WERI-Rb-1 (cell line): Measurements from ENCODE around the gene TMEM187.
A peak's percentile ranks its signal among the peaks of the same experiment; 100 is the strongest.

Experiments
- DNase-seq: peaks from one replicate; pipeline ENCODE4 v3.0.0-alpha.2; 2020
- H3K27ac ChIP-seq: fragments of 250-450 bp; sonication (Bioruptor Pico); 2 replicates; pipeline ENCODE4 v1.5.1; 2020; ENCODE audit warnings: mild to moderate bottlenecking, moderate library complexity
- H3K27me3 ChIP-seq: fragments of 250-450 bp; sonication (Bioruptor Pico); 2 replicates; pipeline ENCODE4 v1.5.1; 2021; ENCODE audit warnings: mild to moderate bottlenecking, low read depth, moderate library complexity; ENCODE audit not compliant: insufficient read depth, severe bottlenecking
- H3K36me3 ChIP-seq: fragments of 250-450 bp; sonication (Bioruptor Pico); 2 replicates; pipeline ENCODE4 v1.5.1; 2020; ENCODE audit warnings: mild to moderate bottlenecking, moderate library complexity
- H3K4me3 ChIP-seq: 2 replicates; pipeline ENCODE4 v1.5.1; 2011; ENCODE audit warnings: low read depth, mild to moderate bottlenecking, control low read depth, low read length
- H3K9me3 ChIP-seq: fragments of 250-450 bp; sonication (Bioruptor Pico); 2 replicates; pipeline ENCODE4 v1.5.1; 2021; ENCODE audit warnings: mild to moderate bottlenecking, moderate library complexity; ENCODE audit not compliant: severe bottlenecking
- TF ChIP-seq, protein P1 (sequence below): IDR thresholded peaks from 2 replicates; pipeline ENCODE4 v1.5.1; 2011; ENCODE audit warnings: low read depth, mild to moderate bottlenecking, control low read depth, inconsistent platforms, low read length

The TMEM187 gene

DNA sequence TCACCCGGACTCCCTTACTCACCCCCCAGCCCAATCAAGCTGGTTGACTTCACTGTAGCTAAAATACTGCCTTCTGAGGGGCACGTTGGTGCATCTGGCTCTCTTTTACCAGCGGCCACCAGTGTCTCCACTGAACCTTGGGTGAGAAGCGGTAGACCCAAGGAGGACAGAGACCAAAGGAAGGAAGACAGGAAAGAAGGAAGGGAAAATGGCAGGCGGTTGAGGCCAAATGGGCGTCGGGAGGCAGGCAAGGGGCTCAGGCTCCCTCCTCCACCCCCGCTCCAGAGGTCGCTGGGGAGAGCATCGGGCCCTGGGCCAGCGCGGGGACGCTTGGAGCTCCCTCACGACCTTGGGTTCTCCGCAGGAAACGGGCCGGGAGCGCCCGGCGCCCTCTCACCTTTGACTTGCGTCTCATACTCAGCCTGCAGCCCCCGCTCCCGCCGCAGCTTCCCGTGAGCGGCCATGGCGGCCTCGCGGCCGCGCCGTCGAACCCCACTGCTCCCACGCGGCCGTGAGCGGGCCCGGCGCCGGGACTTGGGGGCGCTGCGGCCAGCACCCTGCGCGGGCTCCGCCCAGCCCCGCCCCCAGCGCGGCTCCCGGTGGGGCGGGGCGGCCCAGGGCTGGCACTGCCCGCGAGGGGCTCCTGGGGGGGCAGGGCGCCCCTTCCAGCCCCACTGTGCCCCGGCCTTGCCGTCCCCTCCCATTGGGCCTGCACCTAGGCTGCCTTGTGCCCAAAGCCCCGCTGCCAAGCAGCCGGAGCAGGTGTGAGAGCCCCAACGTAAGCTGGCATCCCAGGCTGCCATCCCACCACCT, 46.6 kb upstream of the TMEM187 start, which contains the start of gene ARHGAP4:
ARHGAP4 (minus strand) TSS at position 526 of the 813 bp plus-strand sequence; CDS start at position 464, 62 bp downstream.
- Histone ChIP-seq H3K36me3 (peaks cover 21% of the 10 kb centered on the region), H3K4me3 (peak within 1 kb of the TSS; percentile 57), H3K27ac (peak within 1 kb of the TSS; percentile 96), H3K27me3 (peaks cover 4% of the 10 kb centered on the region), H3K9me3 (no peaks in the 10 kb centered on the region)
- TF ChIP-seq, protein P1, sequence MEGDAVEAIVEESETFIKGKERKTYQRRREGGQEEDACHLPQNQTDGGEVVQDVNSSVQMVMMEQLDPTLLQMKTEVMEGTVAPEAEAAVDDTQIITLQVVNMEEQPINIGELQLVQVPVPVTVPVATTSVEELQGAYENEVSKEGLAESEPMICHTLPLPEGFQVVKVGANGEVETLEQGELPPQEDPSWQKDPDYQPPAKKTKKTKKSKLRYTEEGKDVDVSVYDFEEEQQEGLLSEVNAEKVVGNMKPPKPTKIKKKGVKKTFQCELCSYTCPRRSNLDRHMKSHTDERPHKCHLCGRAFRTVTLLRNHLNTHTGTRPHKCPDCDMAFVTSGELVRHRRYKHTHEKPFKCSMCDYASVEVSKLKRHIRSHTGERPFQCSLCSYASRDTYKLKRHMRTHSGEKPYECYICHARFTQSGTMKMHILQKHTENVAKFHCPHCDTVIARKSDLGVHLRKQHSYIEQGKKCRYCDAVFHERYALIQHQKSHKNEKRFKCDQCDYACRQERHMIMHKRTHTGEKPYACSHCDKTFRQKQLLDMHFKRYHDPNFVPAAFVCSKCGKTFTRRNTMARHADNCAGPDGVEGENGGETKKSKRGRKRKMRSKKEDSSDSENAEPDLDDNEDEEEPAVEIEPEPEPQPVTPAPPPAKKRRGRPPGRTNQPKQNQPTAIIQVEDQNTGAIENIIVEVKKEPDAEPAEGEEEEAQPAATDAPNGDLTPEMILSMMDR: no peak
- DNase-seq: no peak

DNA sequence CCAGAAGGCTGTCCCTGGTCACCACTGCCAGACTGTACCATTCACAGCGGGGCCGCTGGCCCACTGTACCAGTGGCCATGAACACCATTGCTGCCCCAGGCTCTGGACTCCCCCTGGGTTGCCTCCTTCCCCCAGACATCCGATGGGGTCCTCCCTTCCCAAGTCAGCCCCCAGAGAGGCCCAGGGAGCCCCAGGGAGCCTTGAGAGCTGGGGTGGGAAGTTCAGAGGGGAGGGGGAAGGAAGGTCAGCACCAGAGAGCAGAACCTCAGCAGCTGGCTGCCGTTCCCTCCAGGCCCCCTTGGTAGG, 46.0 kb upstream of the TMEM187 start:
- no peak for DNase-seq
- peak overlapping the region; percentile 96 for H3K27ac ChIP-seq
- no peaks in the 10 kb centered on the region for H3K9me3 ChIP-seq
- TF ChIP-seq, protein P1: no peak
- peaks cover 2% of the 10 kb centered on the region for H3K27me3 ChIP-seq
- H3K4me3 ChIP-seq: no peak overlapping the region; the same call in 1 of the 2 replicates
- peaks cover 27% of the 10 kb centered on the region for H3K36me3 ChIP-seq

DNA sequence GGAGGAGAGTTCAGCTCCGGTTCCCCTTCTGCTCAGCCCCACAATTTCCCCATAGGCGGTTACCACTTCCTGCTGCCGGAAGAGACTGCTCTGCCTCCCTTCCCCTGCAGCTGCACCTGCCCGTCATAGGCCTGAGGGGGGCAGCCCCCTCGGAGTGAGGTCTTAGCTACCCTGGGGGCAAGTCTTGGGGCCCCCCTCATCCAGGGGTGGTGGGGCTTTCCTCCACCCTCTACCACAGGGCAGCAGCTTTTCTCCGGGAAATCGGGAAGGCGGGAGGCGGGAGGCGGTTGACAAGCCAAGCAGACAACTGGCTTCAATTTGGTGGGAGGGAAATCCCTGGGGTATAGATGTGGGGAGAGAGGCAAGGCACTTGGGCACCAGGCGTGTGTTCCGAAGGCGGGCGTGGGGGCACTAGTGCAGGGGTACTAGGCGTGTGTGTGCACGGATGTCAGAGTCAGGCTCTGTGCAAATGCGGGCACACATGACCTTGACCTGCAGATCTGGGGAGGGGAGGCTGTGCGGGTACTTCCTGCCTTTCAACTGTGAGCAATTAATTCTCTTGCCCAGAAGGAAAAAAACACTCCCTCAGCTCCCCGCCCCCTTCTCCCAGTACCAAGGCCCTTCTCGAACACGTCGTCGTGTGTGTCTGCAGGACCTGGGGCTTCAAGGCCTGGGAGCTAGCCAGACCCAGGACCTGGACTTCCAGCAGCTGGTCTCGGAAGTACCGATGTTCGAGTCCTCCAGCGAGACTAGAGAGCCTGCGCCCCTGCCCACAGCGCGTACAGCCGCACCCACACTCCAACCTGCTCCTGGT, 45.5 kb upstream of the TMEM187 start:
- peak; percentile 55 for DNase-seq
- H3K27ac ChIP-seq: peak overlapping the region; percentile 96
- peak overlapping the region; percentile 57 for H3K4me3 ChIP-seq
- TF ChIP-seq, protein P1: no peak
- H3K27me3 ChIP-seq: no peaks in the 10 kb centered on the region
- no peaks in the 10 kb centered on the region for H3K9me3 ChIP-seq
- H3K36me3 ChIP-seq: peaks cover 32% of the 10 kb centered on the region

DNA sequence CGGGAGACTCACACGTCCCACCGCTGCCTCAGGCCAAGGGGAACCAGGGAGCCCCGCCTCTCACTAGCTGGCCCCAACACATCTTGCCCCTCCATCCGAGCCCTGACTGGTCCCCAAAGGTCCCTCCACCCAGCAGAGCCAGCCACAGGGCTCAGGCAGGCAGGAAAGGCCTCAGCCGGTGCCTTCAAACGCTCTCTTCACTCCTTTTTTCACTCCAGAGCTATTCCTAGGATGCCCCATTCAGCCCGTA, 45.0 kb upstream of the TMEM187 start:
- DNase-seq: no peak
- peak overlapping the region; percentile 57 for H3K4me3 ChIP-seq
- TF ChIP-seq, protein P1: no peak
- peaks cover 38% of the 10 kb centered on the region for H3K36me3 ChIP-seq
- H3K9me3 ChIP-seq: no peaks in the 10 kb centered on the region
- H3K27ac ChIP-seq: peak overlapping the region; percentile 96
- H3K27me3 ChIP-seq: no peaks in the 10 kb centered on the region

DNA sequence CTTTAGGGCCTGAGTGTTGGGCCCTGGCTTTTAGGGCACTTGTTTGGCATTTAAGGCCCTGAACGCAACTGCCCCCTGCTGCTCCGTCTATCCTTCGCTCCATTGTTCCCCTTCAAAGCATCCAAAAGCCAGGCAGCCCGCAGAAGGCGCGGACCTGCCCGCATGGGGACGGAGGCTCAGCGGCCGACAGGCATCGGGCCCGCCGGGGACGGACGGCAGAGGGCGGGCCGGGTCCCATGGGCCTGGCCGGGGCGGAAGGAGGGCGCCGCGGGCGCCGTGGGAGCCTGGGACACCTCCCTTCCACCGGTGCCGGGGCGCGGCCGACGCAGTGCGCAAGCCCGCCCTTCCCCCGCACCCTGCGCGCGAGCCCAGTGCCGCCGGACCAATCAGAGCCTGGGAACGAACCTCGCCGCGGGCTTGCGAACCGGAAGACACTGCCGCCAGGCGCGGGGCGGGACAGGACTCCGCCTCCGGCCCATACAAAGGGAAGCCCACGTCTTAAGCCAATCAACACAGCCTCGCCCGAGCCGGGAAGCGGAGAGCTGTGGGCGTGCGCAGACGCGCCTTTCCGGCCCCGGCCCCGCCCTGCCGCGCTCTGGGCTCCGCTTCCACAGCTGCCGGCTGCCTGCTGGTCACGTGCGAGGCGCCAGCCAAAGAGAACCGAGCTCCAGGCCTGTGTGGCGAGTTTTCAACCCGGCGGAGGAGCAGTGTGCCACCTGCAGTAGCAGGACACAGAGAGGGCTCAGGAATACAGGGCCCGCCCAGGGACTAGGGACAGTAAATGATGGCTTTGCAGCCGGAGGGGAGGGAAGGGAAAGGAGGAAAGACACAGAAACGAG, 44.4 kb upstream of the TMEM187 start:
- Histone ChIP-seq H3K27ac (peak overlapping the region; percentile 96), H3K4me3 (peak overlapping the region; percentile 57), H3K27me3 (no peaks in the 10 kb centered on the region), H3K36me3 (peaks cover 43% of the 10 kb centered on the region), H3K9me3 (no peaks in the 10 kb centered on the region)
- TF ChIP-seq, protein P1: peak; percentile 17
- peak; percentile 98 for DNase-seq
